Natural killer cell (primary cell): Measurements from ENCODE around the gene ERLEC1. TPM values are rescaled to one million over a fixed set of nuclear protein-coding genes. Genes with fewer than 3 reads are reported as not detected.

Experiments
- ATAC-seq, 3 donors: fragments of 150-1000 bp in 2 of 3; fragments of 200-7000 bp in 1 of 3; cut with Tn5 transposase; 1 replicate in 1 of 3; 2 replicates in 2 of 3; pipeline ENCODE4 v1.10.0; 2021; ENCODE audit warnings: mild to moderate bottlenecking in 2 of 3, moderate library complexity in 2 of 3
- DNase-seq, 2 donors: peaks; one replicate each; pipeline versions ENCODE4 v3.0.0 to v3.0.0-alpha.2; 2013 to 2021; ENCODE audit warnings: mixed read lengths in 1 of 2
- H3K27ac ChIP-seq: one replicate; pipeline ENCODE4 v1.5.1; 2013; ENCODE audit warnings: mild to moderate bottlenecking, low read length
- H3K27me3 ChIP-seq: one replicate; pipeline ENCODE4 v1.6.1; 2013; ENCODE audit warnings: low read length; ENCODE audit not compliant: control insufficient read depth, insufficient read depth
- H3K36me3 ChIP-seq: one replicate; pipeline ENCODE4 v1.6.1; 2013; ENCODE audit warnings: low read length; ENCODE audit not compliant: control insufficient read depth, insufficient read depth
- H3K4me1 ChIP-seq: one replicate; pipeline ENCODE4 v1.6.1; 2013; ENCODE audit warnings: low read length; ENCODE audit not compliant: control insufficient read depth, insufficient read depth
- H3K4me3 ChIP-seq: one replicate; pipeline ENCODE4 v1.5.1; 2013; ENCODE audit warnings: low read length
- H3K9me3 ChIP-seq: one replicate; pipeline ENCODE4 v1.6.1; 2013; ENCODE audit warnings: low read length; ENCODE audit not compliant: control insufficient read depth, insufficient read depth
- H3K27ac Mint-ChIP-seq, 2 donors: one replicate each; pipeline ENCODE4 v1.8.0; 2022; ENCODE audit warnings: mild to moderate bottlenecking in 2 of 2, mixed read lengths in 2 of 2, moderate library complexity in 1 of 2
- H3K27me3 Mint-ChIP-seq, 2 donors: one replicate each; pipeline ENCODE4 v1.8.0; 2022; ENCODE audit warnings: low read depth in 2 of 2, mixed read lengths in 2 of 2
- H3K36me3 Mint-ChIP-seq: one replicate; pipeline ENCODE4 v1.8.0; 2022; ENCODE audit warnings: mixed read lengths
- H3K4me1 Mint-ChIP-seq, 2 donors: one replicate each; pipeline ENCODE4 v1.8.0; 2022; ENCODE audit warnings: mixed read lengths in 2 of 2
- H3K4me3 Mint-ChIP-seq: one replicate; pipeline ENCODE4 v1.8.0; 2022; ENCODE audit warnings: mild to moderate bottlenecking, moderate library complexity, mixed read lengths
- H3K9me3 Mint-ChIP-seq, 2 donors: one replicate each; pipeline ENCODE4 v1.8.0; 2022; ENCODE audit warnings: mixed read lengths in 2 of 2
- WGBS: methylation state at CpG from one replicate; pipeline ENCODE4 v1.1.7; 2013; ENCODE audit warnings: missing lambda C conversion rate; ENCODE audit not compliant: insufficient coverage; 5-methylcytosine and 5-hydroxymethylcytosine counted together
- intact Hi-C: fragments of 100-400 bp; cut with micrococcal nuclease; formaldehyde crosslinking; loops from one replicate; pipeline ENCODE4 v1.14.2; 2022
- total RNA-seq, 4 donors: library from RNA; stranded (reverse); fragments of 120-200 nt in 1 of 4; gene quantifications; one replicate each; pipeline versions ENCODE4 v1.2.3 to v1.2.4, GENCODE V29; 2013 to 2022
- TF ChIP-seq, protein P1 (sequence below): fragments of 200-600 bp; IDR thresholded peaks from one replicate; pipeline ENCODE4 v1.8.0; 2022; ENCODE audit warnings: antibody characterized with exemption

The ERLEC1 gene
- total RNA-seq, 3 donors from 2014 or later (not counting 1 experiment from before 2014, with no cell fraction given), result 19.7 to 27.1 (median 21.7) TPM

DNA sequence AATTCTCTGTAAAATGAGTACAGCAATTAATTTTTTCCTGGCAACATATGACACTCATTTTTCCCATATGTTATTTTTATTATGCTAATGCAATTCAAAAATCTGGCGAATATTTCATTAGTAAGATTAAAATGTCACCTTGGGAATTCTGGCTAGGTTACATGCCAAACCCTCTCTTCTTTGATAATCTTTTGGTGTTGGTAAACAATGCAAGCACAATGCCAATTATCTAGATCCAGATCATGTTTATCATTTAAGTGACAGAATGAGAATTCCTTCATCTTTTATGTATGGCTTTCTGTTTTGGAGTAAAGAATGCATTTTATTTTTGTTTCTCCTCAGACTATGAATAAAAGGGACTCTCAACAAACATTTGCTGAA is 39.2 kb downstream of the ERLEC1 start:
- Histone ChIP-seq H3K36me3 (peaks cover 2% of the 10 kb centered on the region), H3K4me3 (no peak overlapping the region), H3K9me3 (no peaks in the 10 kb centered on the region), H3K4me1 (no peaks in the 10 kb centered on the region), H3K27ac (no peak overlapping the region), H3K27me3 (no peaks in the 10 kb centered on the region)
- H3K36me3 Mint-ChIP-seq, result no peaks in the 10 kb centered on the region
- H3K27me3 Mint-ChIP-seq, result no peaks in the 10 kb centered on the region
- peaks cover 0 to 3% of the 10 kb centered on the region in 2 donors for H3K9me3 Mint-ChIP-seq
- TF ChIP-seq, protein P1, sequence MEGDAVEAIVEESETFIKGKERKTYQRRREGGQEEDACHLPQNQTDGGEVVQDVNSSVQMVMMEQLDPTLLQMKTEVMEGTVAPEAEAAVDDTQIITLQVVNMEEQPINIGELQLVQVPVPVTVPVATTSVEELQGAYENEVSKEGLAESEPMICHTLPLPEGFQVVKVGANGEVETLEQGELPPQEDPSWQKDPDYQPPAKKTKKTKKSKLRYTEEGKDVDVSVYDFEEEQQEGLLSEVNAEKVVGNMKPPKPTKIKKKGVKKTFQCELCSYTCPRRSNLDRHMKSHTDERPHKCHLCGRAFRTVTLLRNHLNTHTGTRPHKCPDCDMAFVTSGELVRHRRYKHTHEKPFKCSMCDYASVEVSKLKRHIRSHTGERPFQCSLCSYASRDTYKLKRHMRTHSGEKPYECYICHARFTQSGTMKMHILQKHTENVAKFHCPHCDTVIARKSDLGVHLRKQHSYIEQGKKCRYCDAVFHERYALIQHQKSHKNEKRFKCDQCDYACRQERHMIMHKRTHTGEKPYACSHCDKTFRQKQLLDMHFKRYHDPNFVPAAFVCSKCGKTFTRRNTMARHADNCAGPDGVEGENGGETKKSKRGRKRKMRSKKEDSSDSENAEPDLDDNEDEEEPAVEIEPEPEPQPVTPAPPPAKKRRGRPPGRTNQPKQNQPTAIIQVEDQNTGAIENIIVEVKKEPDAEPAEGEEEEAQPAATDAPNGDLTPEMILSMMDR, result no peak
- 100% methylated on average over 1 of the region's 1 CpG for WGBS
- H3K4me1 Mint-ChIP-seq, result no peaks in the 10 kb centered on the region
- intact Hi-C loops, result no loop called here
- H3K4me3 Mint-ChIP-seq, result no peak overlapping the region
- DNase-seq (no peak), ATAC-seq (no peak)
- no peak overlapping the region for H3K27ac Mint-ChIP-seq

DNA sequence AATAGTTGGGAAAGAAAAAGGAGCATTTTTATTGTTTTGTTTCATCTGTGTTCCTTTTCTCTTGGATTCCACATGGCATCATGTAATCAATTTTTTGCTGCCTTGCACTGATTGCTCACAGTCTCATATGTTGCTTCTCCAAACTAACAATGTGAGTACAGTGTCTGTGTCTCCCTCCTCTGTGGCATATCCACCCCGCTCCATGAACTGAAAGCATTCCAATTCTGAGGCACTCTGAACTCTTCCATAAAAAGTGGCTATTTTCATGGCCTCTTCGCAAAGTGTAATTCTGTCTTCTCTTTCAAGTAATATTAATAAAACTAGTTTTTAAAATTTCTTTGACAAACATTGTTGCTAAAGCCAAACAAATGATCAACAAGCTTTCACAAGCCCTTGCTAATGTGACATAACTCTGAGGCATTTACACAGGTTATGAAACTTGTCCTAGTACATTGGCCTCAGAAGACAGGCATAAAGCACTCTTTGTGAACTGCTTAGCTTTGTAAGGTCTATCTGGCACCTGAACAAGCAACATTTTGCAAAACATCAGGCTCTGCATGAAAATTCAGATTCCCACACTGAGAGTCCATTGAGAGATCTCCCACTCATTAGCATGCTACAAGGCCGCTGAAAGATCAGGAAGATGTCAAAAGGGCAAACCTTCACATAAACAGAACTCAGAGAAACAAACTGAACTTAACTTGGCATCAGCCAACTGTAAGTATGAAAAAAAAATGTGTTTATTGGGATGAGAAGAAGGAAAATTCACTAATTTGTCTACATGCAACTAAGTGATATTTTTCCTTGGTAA is 39.9 kb downstream of the ERLEC1 start:
- no peaks in the 10 kb centered on the region for H3K4me1 Mint-ChIP-seq

DNA sequence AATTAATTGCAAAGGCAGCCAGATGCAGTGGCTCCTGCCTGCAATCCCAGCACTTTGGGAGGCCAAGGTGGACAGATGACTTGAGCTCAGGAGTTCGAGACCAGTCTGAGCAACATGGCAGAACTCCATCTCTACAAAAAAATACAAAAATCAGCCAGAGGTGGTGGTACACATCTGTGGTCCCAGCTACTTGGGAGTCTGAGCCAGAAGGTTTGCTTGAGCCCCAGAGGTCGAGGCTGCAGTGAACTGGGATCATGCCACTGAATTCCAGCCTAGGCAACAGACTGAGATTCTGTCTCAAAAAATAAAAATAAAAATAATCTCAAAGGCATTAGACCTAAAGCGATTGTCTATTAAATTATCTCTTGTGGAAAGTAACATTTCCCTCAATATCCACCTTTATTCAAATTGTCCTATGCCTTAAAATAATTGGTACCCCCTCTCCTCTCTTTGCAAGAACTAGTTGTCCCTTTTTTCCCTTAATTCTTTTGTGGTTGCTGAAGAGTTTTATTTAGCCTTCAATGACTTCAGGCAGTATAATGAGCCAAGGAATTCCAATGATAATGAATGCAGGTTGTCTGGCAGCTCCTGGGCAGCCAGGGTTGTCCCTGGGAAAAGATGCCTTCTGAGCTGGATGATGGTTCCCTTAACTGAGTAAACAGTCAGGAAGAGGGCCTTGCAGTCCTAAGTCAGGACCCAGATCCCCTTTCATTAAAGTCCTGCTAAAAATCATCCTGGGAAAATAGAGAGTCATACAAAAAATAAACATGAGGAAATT is 40.7 kb downstream of the ERLEC1 start:
- Histone ChIP-seq H3K9me3 (no peaks in the 10 kb centered on the region), H3K27me3 (no peaks in the 10 kb centered on the region), H3K4me3 (no peak overlapping the region), H3K36me3 (peaks cover 4% of the 10 kb centered on the region), H3K27ac (no peak overlapping the region), H3K4me1 (no peaks in the 10 kb centered on the region)
- Mint-ChIP-seq H3K36me3 (no peaks in the 10 kb centered on the region), H3K27me3 (no peaks in the 10 kb centered on the region), H3K27ac (no peak overlapping the region), H3K9me3 (peaks cover 0 to 3% of the 10 kb centered on the region in 2 donors), H3K4me3 (no peak overlapping the region), H3K4me1 (no peaks in the 10 kb centered on the region)
- ATAC-seq (no peak), DNase-seq (no peak)
- 94% methylated on average over 3 of the region's 3 CpGs for WGBS
- TF ChIP-seq, protein P1, result no peak
- intact Hi-C loops, result no loop called here

More for the DNA sequence above, 39.9 kb downstream of the ERLEC1 start:
- ATAC-seq (no peak), DNase-seq (no peak)
- Histone ChIP-seq H3K27me3 (no peaks in the 10 kb centered on the region), H3K27ac (no peak overlapping the region), H3K4me3 (no peak overlapping the region), H3K36me3 (peaks cover 4% of the 10 kb centered on the region), H3K9me3 (no peaks in the 10 kb centered on the region), H3K4me1 (no peaks in the 10 kb centered on the region)
- H3K36me3 Mint-ChIP-seq, result no peaks in the 10 kb centered on the region
- whole genome bisulfite sequencing, result 100% methylated on average over 3 of the region's 3 CpGs
- intact Hi-C loops, result no loop called here
- H3K27ac Mint-ChIP-seq, result no peak overlapping the region
- no peaks in the 10 kb centered on the region for H3K27me3 Mint-ChIP-seq
- TF ChIP-seq, protein P1, result no peak
- no peak overlapping the region for H3K4me3 Mint-ChIP-seq
- peaks cover 0 to 3% of the 10 kb centered on the region in 2 donors for H3K9me3 Mint-ChIP-seq
